SIG-M5 treated with dmso at 0.1 percent for 504 hours (cell line): Measurements from ENCODE around the gene PSMD3.

ENCODE experiments used
- DNase-seq: peaks from one replicate; lab custom pipeline; 2025; ENCODE audit not compliant: unreplicated experiment; lab: John Stamatoyannopoulos, UW

Gene PSMD3

GRCh38 chr17:40021451-40021971 lies 40.9 kb downstream of the PSMD3 start:
- DNase-seq: no peak

- DNase-seq: no peak
These were observed 41.9 kb downstream of the PSMD3 start for GRCh38 chr17:40022497-40022896.

DNA sequence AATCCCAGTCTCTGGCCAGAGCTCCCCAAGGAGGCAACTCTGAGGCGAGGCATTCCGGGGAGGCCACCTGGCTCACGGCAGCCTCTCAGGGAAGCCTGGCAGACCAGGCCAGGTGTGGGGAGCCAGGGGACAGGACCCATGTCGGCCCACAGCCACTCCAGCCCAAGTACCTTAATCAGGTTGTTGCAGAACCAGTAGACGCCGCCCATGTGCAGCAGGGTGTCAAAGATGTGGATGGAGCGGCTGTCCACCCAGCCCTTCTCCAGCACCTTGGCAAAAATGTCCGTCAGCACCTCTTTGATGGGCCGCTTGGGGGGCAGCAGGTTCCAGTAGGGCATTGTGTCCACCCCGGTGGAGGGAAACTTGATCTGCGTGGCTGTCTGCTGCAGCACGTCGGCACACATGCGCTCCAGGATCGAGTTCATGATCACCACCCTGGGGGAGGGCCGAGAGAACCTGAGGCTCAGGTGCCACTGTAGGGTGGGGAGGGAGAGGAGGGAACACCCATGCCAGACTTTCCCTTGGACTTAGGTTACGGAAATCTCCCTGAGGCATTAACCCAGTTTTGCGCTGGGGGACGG lies 42.4 kb downstream of the PSMD3 start:
- no peak for DNase-seq

DNA sequence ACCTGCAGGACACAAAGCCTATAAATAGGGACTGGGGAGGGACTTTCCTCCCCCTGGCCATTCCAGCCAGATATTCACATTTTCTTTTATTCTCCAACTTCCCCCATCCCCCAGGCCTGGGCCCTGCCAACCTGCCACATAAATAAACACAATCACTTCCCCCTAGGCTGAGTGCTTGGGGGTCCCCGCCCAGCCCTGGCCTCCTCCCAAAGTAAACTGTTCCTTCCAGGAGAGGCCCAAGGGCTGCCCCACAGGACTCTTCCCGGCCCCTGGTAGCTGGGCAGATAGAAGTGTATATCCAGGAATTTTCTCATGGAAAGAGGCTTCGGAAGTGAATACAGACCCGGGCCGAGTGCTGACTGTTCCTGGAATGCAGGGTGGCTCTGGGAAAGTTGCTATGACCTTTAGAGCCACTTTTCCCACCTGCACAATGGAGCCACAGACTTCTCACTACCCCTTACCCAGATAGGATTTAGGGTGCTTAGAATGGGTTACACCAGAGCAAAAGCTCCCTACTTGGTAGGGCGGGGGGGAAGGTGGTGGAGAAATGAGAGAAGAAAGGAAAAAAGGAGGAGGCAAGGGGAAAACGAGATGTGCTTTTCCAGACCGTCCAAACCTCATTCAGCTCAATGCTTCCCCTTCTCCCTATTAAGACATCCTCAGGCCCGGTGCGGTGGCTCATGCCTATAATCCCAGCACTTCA lies 43.1 kb downstream of the PSMD3 start:
- no peak for DNase-seq

- no peak for DNase-seq
These were observed 44.3 kb downstream of the PSMD3 start for GRCh38 chr17:40024901-40025300.

DNA sequence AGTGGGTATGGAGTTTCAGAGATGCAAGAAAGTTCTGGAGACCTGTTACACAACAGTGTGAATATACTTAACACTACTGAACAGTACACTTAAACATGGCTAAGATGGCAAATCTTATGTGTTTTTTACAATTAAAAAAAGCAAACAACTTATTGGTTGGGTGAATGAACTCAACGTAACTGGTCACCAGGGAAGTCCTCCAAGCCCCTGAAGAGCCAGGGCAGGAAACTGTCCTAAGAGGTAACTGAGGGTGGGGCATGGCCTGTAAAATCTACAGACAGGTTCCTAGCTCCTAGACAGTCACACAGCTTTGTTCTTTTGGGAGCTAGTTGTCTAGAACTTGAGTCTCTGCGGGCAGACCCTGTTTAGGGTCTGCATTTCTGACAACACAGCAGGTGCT lies 45.0 kb downstream of the PSMD3 start:
- DNase-seq: no peak

DNA sequence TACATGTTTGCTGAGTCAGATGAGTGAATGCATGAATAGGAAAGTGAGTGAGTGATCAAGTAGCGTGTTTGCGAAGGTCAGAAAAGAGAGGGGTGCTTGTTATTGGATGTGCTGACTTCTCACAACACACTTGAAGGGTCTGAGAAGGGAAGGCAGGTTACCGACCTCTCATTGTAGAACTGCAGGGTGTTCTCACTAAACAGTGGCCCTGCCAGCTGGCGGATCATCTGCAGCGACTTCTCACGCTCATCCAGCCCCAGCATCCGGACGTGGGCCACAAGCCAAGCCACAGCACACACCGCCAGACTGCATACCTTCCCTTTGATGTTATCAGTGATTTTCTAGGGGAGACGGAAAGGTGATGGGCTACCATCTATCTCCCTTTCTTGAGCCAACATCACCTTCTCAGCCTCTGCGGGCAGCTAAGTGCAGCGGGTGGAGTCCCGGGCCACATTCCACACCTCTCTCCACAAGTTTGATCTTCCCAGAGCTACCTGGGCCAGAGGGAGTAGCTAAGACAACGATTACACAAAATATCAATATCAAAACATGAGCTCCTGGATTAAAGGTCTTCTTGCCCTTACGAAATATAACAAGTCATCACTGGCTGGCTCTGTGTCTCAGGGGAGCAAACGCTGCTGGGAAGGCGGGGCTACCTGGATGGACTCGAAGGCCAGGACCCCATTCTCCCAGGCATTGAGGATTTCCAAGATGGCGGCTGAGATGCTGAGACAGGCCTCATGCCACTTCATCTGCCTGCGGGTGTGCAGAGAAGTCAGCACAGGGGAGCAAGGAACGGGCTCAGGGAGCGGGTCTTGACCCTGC lies 45.6 kb downstream of the PSMD3 start:
- no peak for DNase-seq

DNA sequence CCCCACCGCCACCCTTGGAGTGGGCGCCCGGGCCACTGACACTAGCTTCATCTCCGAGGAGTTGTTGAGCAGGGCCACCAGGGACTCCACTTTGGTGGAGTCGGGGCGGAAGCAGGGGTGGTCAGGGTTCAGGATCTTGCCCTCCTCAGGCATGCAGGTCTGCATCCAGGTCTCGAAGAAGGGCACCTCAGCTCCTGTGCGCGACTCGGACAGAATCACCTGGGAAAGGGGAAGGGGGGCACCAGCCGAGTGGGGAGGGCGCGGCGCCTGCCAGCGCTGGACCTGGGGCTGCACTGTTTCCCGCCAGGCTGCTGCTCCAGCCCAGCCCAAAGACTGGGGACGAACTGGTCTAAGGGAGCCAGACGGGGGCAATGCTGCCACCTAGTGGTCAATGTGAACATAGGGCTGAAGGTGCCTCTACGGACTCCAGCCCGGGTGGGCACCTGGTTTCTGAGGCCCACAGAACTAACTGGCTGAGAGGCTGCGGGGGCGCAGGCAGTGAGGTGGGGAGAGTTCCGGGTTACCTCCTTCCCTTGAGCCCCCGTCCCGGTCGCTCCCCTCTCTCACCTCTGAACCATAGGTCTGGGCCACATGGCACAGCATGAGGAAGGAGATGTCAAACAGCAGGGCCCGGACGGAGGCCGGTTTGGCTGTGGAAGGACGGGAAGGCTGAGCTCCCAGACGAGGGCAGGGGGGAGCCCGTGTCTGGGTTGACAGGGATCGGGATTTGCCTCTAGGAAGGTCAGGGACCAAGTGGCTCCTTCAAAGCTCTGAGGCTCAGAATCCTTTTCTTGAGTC lies 46.4 kb downstream of the PSMD3 start:
- peak; percentile 65 for DNase-seq

DNA sequence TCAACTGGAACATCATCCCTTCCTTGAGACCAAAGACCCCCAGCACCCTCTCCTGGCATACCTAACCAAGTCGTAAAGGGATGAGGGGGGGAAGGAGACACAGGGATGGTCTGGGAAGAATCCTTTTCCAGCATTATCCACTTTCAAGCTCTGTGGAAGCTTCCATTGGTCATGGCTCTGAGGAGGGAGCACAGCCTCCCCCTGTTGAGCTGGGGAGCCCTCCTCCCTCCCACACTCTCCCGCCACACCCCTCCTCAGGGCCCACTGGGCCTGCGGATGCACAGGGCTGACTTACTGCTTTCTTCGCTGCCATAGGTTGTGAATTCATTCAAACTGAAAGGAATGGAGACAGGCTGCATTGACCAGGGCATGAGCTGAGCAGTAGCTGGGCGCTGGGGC lies 47.0 kb downstream of the PSMD3 start:
- DNase-seq: no peak

DNA sequence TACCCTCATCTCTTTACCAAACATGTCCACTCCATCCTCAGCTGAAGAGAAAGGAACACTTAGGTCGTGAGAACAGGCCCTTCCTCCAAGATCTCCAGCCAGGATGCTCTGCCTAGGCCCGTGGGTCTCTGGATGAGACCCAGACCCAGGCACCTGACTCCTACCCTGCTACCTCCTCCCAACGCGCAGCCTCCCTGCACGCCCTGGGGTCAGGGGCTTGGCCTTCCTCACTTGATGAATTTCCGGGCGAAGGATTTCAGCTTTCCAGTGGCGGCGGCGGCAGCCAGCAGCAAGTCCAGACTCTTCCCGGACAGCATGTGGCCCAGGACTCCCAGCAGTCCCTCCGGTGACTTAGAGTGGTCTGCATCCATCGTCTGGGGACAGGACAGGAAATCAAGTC lies 48.0 kb downstream of the PSMD3 start:
- no peak for DNase-seq

- DNase-seq: no peak
These were observed 51.1 kb downstream of the PSMD3 start for GRCh38 chr17:40031706-40032105.

DNA sequence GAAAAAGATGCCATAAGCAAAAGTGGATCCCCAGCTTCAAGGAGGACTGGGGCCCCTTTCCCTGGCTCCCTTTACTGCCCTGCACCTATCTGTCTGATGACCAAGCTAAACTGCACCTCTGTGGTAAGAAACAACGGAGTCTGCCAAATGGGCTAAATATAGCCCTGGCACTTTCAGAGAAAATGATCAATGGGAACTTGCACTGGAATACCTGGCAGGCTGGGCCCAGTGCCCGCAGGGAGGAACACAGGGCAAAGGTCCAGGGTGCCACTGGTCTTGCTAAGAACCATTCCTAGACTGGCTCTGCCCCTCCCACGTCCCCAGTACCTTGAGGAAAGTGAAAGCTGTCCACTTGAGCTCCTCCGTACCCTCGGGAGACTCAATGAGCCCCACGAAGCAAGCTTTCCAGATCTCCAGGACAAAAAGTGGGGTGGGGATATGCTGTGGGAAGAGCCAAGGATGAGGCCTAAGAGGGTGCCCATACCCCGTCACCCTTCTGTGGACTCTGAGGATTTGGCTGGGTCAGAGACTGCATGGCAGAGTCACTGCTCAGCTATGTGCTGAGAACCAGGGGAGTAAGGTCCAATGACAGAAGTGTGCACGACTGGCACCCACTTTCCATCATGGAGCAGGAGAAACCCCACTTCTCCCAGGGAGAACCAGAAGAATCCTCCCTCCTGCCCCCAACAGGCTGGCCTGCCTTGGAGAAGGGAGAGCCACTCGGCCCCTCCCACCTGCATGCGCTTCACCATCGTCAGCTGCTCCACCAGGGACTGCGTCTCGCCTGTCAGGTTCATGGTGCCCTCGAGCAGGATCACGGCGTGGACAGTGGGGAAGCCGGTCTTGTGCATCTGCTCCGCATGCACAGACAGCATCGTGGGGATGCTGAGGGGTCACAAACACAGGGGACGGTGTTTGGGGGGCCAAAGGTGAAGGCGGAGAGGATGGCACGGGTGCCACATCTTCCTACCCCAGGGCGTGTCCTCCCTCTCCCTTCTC lies 52.0 kb downstream of the PSMD3 start:
- DNase-seq: no peak

- DNase-seq: no peak
These were observed 52.7 kb downstream of the PSMD3 start for GRCh38 chr17:40033339-40033738.

- DNase-seq: no peak
These were observed 54.0 kb downstream of the PSMD3 start for GRCh38 chr17:40034426-40035161.

GRCh38 chr17:40035162-40035559 lies 54.6 kb downstream of the PSMD3 start:
- no peak for DNase-seq

DNA sequence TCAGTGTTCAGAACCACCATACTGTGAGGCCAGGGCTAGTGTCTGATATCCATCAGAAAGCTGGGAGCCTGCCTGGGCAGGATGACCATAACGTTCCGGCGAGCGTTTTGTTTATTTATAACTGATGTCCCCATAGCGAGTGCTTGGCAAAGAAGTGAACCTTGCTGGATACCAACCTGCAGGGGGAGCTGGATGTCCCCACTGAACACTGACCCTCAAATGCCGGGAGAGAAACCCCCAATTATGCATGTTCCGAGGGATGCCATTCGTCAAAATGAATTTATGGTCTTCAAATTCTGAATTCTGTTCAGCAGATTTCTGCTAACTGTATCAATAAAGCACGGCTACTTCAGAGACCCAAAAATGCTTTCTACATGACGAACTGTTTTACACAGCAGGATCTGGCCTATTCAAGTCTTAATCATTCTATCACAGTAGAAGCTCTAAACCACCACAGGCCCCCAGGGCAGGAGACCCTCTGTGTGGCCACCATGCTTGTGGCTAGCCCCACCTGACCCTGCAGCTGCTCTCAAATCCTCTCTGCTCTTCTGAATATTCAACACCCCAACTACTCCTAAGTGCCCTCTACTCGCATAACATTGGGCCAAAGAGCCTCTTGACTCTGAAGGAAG lies 58.4 kb downstream of the PSMD3 start:
- DNase-seq: no peak

- no peak for DNase-seq
These were observed 60.6 kb downstream of the PSMD3 start for GRCh38 chr17:40041196-40041595.
